ENCODE data around the gene TSHR.

DNA sequence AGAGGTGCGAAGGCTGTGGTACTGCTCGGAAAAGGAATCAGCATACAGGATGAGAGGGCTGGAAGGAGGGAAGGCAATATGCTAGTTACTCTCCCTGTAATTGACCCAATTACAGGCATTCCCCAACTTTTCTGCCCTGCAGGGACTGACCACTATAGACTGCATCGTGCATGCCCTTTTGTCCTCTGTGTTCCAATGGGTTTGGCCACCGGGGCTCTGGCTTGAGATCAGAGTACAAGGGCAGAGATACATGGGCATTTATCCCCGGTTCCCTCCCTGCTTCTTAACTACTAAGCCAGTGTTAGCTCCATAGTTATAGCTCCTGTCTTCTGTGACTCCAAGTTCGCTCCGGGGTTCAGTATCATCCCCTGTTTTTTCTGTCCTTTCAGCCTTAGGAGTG is 205.7 kb downstream of the TSHR start:
- TF ChIP-seq POLR2A (IDR thresholded peaks at IDR 0.05) (no peak), EP300 (IDR thresholded peaks at IDR 0.05) (no peak)
- TF ChIP-seq, protein P1, sequence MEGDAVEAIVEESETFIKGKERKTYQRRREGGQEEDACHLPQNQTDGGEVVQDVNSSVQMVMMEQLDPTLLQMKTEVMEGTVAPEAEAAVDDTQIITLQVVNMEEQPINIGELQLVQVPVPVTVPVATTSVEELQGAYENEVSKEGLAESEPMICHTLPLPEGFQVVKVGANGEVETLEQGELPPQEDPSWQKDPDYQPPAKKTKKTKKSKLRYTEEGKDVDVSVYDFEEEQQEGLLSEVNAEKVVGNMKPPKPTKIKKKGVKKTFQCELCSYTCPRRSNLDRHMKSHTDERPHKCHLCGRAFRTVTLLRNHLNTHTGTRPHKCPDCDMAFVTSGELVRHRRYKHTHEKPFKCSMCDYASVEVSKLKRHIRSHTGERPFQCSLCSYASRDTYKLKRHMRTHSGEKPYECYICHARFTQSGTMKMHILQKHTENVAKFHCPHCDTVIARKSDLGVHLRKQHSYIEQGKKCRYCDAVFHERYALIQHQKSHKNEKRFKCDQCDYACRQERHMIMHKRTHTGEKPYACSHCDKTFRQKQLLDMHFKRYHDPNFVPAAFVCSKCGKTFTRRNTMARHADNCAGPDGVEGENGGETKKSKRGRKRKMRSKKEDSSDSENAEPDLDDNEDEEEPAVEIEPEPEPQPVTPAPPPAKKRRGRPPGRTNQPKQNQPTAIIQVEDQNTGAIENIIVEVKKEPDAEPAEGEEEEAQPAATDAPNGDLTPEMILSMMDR (IDR thresholded peaks at IDR 0.05), result no peak

Data from tibial nerve (tissue), 4 donors.